Activated CD4-positive, alpha-beta T cell treated with anti-CD3 and anti-CD28 coated beads, Interleukin-2, amount 50 U/mL, for 16 hours (primary cell): Measurements from ENCODE around the gene GOLGA3.
"Not testable (repeated sequence)": the region's sequence is repeated elsewhere in the genome, so short reads cannot be mapped to it uniquely, and the experiment has no call there.

ENCODE experiments used
- DNase-seq: peaks from one replicate; pipeline ENCODE4 v3.0.0-alpha.2; 2020

Gene GOLGA3

GRCh38 chr12:132847363-132848356, 19.0 kb upstream of the GOLGA3 start:
- DNase-seq = no peak

GRCh38 chr12:132844681-132845080, 16.0 kb upstream of the GOLGA3 start:
- not testable (repeated sequence) for DNase-seq

GRCh38 chr12:132842449-132843045, 13.9 kb upstream of the GOLGA3 start:
- no peak for DNase-seq

GRCh38 chr12:132841151-132841550, 12.5 kb upstream of the GOLGA3 start:
- no peak for DNase-seq

GRCh38 chr12:132840536-132840935, 11.9 kb upstream of the GOLGA3 start:
- DNase-seq = no peak

GRCh38 chr12:132839558-132840235, 11.0 kb upstream of the GOLGA3 start:
- no peak for DNase-seq

GRCh38 chr12:132838410-132839080, 9.9 kb upstream of the GOLGA3 start:
- no peak for DNase-seq

- DNase-seq = no peak
Measured at GRCh38 chr12:132837693-132838409, 9.2 kb upstream of the GOLGA3 start.

- DNase-seq = no peak
Measured at GRCh38 chr12:132836795-132837331, 8.2 kb upstream of the GOLGA3 start.

GRCh38 chr12:132836230-132836629, 7.6 kb upstream of the GOLGA3 start:
- not testable (repeated sequence) for DNase-seq

GRCh38 chr12:132835076-132836025, 6.7 kb upstream of the GOLGA3 start:
- DNase-seq = no peak

GRCh38 chr12:132834181-132834711, 5.6 kb upstream of the GOLGA3 start:
- peak; percentile 52 for DNase-seq

GRCh38 chr12:132833341-132833740, 4.7 kb upstream of the GOLGA3 start:
- no peak for DNase-seq

GRCh38 chr12:132831771-132832170, 3.1 kb upstream of the GOLGA3 start:
- DNase-seq = no peak

- DNase-seq = peak; percentile 14
Measured at GRCh38 chr12:132827763-132828703, 636 bp downstream of the GOLGA3 start.

- no peak for DNase-seq
Measured at GRCh38 chr12:132825861-132826260, 2.8 kb downstream of the GOLGA3 start.

GRCh38 chr12:132825089-132825488, 3.6 kb downstream of the GOLGA3 start:
- no peak for DNase-seq

- DNase-seq = no peak
Measured at GRCh38 chr12:132824053-132824452, 4.6 kb downstream of the GOLGA3 start.

- no peak for DNase-seq
Measured at GRCh38 chr12:132818562-132818961, 10.1 kb downstream of the GOLGA3 start.
